HEK293 (cell line): ENCODE measurements around the gene FBXO45.

ENCODE experiments used
- CTCF ChIA-PET: fragments of 350-600 bp; formaldehyde crosslinking; extraction: SDS; loops from one replicate; lab custom pipeline; 2021; ENCODE audit warnings: antibody characterized with exemption; lab: Yijun Ruan, JAX
- POLR2A ChIA-PET: fragments of 300-600 bp; formaldehyde crosslinking; extraction: SDS; loops from one replicate; lab custom pipeline; 2020; ENCODE audit warnings: antibody characterized with exemption, inconsistent platforms; lab: Yijun Ruan, JAX
- H3K27ac ChIP-seq: fragments of 200-500 bp; sonication (Bioruptor generic); 2 replicates; pipeline ENCODE4 v1.5.1; 2014; ENCODE audit warnings: low read depth, low read length, control low read depth, inconsistent platforms; ENCODE audit errors: extremely low read depth
- H3K36me3 ChIP-seq, 2 experiments: fragments of 200-500 bp in 1 of 2; sonication (Bioruptor generic) in 1 of 2; 1 replicate in 1 of 2; 2 replicates in 1 of 2; pipeline ENCODE4 v1.5.1; 2014 to 2017; ENCODE audit warnings: inconsistent platforms in 2 of 2, low read length in 2 of 2; ENCODE audit not compliant: control insufficient read depth in 2 of 2, insufficient read depth in 1 of 2
- H3K4me1 ChIP-seq: fragments of 200-500 bp; sonication (Bioruptor generic); 2 replicates; pipeline ENCODE4 v1.5.1; 2014; ENCODE audit warnings: mild to moderate bottlenecking, low read length, inconsistent platforms; ENCODE audit not compliant: control insufficient read depth, insufficient read depth
- H3K4me3 ChIP-seq: 2 replicates; pipeline ENCODE4 v1.5.1; 2011; ENCODE audit warnings: low read depth, mild to moderate bottlenecking, control low read depth, low read length, moderate library complexity
- H3K9me3 ChIP-seq: fragments of 200-500 bp; sonication (Bioruptor generic); 2 replicates; pipeline ENCODE4 v1.5.1; 2014; ENCODE audit warnings: low read depth, low read length, inconsistent platforms; ENCODE audit not compliant: control insufficient read depth, insufficient read depth
- HOXC10 ChIP-seq: sonication (generic); formaldehyde crosslinking; IDR thresholded peaks from 2 replicates; pipeline ENCODE4 v1.8.1; 2023; ENCODE audit warnings: mild to moderate bottlenecking, missing genetic modification reagents
- IKZF3 ChIP-seq: fragments of 450-650 bp; IDR thresholded peaks from 2 replicates; pipeline ENCODE4 v1.5.0; 2018; ENCODE audit warnings: missing biosample characterization, mild to moderate bottlenecking, missing genetic modification characterization, moderate library complexity
- OVOL3 ChIP-seq: fragments of 450-650 bp; formaldehyde crosslinking; IDR thresholded peaks from 2 replicates; pipeline ENCODE4 v1.5.1; 2016; ENCODE audit warnings: missing biosample characterization, missing genetic modification characterization
- SCRT2 ChIP-seq: fragments of 450-650 bp; formaldehyde crosslinking; IDR thresholded peaks from 2 replicates; pipeline ENCODE4 v1.5.1; 2016; ENCODE audit warnings: missing biosample characterization, missing genetic modification characterization
- ZFP3 ChIP-seq: fragments of 450-650 bp; formaldehyde crosslinking; IDR thresholded peaks from 2 replicates; pipeline ENCODE4 v1.5.1; 2016; ENCODE audit warnings: low read depth, missing biosample characterization, missing genetic modification characterization
- ZNF169 ChIP-seq: fragments of 450-650 bp; formaldehyde crosslinking; IDR thresholded peaks from 2 replicates; pipeline ENCODE4 v1.5.1; 2016; ENCODE audit warnings: missing biosample characterization, missing genetic modification characterization
- ZNF184 ChIP-seq: fragments of 450-650 bp; IDR thresholded peaks from 2 replicates; pipeline ENCODE4 v1.5.1; 2018; ENCODE audit warnings: missing biosample characterization, mild to moderate bottlenecking, missing genetic modification characterization
- ZNF239 ChIP-seq: fragments of 450-650 bp; formaldehyde crosslinking; IDR thresholded peaks from 2 replicates; pipeline ENCODE4 v1.5.1; 2016; ENCODE audit warnings: missing biosample characterization, missing genetic modification characterization
- ZNF398 ChIP-seq: fragments of 450-650 bp; formaldehyde crosslinking; IDR thresholded peaks from 2 replicates; pipeline ENCODE4 v1.5.1; 2017; ENCODE audit warnings: missing biosample characterization, missing genetic modification characterization
- ZNF416 ChIP-seq: fragments of 450-650 bp; formaldehyde crosslinking; IDR thresholded peaks from 2 replicates; pipeline ENCODE4 v1.5.1; 2016; ENCODE audit warnings: missing biosample characterization, missing genetic modification characterization
- ZNF530 ChIP-seq: fragments of 450-650 bp; formaldehyde crosslinking; IDR thresholded peaks from 2 replicates; pipeline ENCODE4 v1.5.1; 2016; ENCODE audit warnings: low read depth, missing biosample characterization, missing genetic modification characterization
- ZNF544 ChIP-seq: fragments of 450-650 bp; formaldehyde crosslinking; IDR thresholded peaks from 2 replicates; pipeline ENCODE4 v1.5.0; 2017; ENCODE audit warnings: missing biosample characterization, missing genetic modification characterization
- ZNF548 ChIP-seq: fragments of 450-650 bp; formaldehyde crosslinking; IDR thresholded peaks from 2 replicates; pipeline ENCODE4 v1.5.1; 2016; ENCODE audit warnings: missing biosample characterization, missing genetic modification characterization
- ZNF549 ChIP-seq: fragments of 450-650 bp; IDR thresholded peaks from 2 replicates; pipeline ENCODE4 v1.5.1; 2018; ENCODE audit warnings: missing biosample characterization, missing genetic modification characterization, mild to moderate bottlenecking, inconsistent platforms, moderate library complexity
- ZNF560 ChIP-seq: fragments of 450-650 bp; formaldehyde crosslinking; IDR thresholded peaks from 2 replicates; pipeline ENCODE4 v1.5.1; 2017; ENCODE audit warnings: missing biosample characterization, missing genetic modification characterization, borderline replicate concordance
- ZNF596 ChIP-seq: fragments of 450-650 bp; IDR thresholded peaks from 2 replicates; pipeline ENCODE4 v1.5.0; 2018; ENCODE audit warnings: missing biosample characterization, mild to moderate bottlenecking, missing genetic modification characterization, moderate library complexity
- ZNF670 ChIP-seq: fragments of 450-650 bp; formaldehyde crosslinking; IDR thresholded peaks from 2 replicates; pipeline ENCODE4 v1.5.1; 2016; ENCODE audit warnings: missing biosample characterization, missing genetic modification characterization, low read depth
- ZNF830 ChIP-seq: fragments of 450-650 bp; IDR thresholded peaks from 2 replicates; pipeline ENCODE4 v1.5.0; 2018; ENCODE audit warnings: missing biosample characterization, missing genetic modification characterization, low read depth, mild to moderate bottlenecking, moderate library complexity
- ZSCAN23 ChIP-seq: fragments of 450-650 bp; formaldehyde crosslinking; IDR thresholded peaks from 2 replicates; pipeline ENCODE4 v1.5.1; 2016; ENCODE audit warnings: missing biosample characterization, missing genetic modification characterization
- TF ChIP-seq, protein P1 (sequence below): fragments of 450-650 bp; formaldehyde crosslinking; IDR thresholded peaks from 2 replicates; pipeline ENCODE4 v1.5.1; 2016; ENCODE audit warnings: missing biosample characterization, missing genetic modification characterization
- TF ChIP-seq, protein P2 (sequence below): fragments of 450-650 bp; IDR thresholded peaks from 2 replicates; pipeline ENCODE4 v1.5.1; 2018; ENCODE audit warnings: missing biosample characterization, mild to moderate bottlenecking, missing genetic modification characterization
- TF ChIP-seq, protein P3 (sequence below): fragments of 450-650 bp; formaldehyde crosslinking; IDR thresholded peaks from 2 replicates; pipeline ENCODE4 v1.5.1; 2016; ENCODE audit warnings: missing biosample characterization, missing genetic modification characterization, borderline replicate concordance
- TF ChIP-seq, protein P4 (sequence below): fragments of 450-650 bp; formaldehyde crosslinking; IDR thresholded peaks from 2 replicates; pipeline ENCODE4 v1.5.0; 2017; ENCODE audit warnings: missing biosample characterization, missing genetic modification characterization, borderline replicate concordance
- TF ChIP-seq, protein P5 (sequence below): fragments of 450-650 bp; formaldehyde crosslinking; IDR thresholded peaks from 2 replicates; pipeline ENCODE4 v1.5.1; 2016; ENCODE audit warnings: missing biosample characterization, missing genetic modification characterization, low read depth

The FBXO45 gene

DNA sequence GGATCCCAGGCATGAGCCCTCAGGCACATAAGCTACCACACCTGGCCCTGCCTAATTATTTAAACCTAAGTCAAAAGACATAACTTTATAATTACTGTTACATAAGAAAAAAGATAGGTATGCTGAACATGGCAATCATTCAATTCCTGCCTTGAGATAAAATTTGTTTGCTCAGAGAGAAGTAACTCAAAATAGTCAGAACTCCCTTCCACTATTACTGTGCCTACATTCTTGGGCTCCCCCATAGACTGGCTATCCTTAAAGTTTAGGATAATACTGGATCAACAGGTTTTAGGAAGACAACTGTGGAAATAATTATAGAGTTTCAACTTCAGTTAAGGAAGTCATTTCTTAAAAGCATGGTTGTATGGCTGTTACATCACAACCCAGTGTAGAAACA is 10.0 kb upstream of the FBXO45 start (continued):
- TF ChIP-seq, protein P1, sequence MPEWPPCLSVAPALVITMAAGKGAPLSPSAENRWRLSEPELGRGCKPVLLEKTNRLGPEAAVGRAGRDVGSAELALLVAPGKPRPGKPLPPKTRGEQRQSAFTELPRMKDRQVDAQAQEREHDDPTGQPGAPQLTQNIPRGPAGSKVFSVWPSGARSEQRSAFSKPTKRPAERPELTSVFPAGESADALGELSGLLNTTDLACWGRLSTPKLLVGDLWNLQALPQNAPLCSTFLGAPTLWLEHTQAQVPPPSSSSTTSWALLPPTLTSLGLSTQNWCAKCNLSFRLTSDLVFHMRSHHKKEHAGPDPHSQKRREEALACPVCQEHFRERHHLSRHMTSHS = no peak
- TF ChIP-seq ZNF239 (tag by site-specific recombination) (no peak), ZNF530 (tag by site-specific recombination) (no peak)

DNA sequence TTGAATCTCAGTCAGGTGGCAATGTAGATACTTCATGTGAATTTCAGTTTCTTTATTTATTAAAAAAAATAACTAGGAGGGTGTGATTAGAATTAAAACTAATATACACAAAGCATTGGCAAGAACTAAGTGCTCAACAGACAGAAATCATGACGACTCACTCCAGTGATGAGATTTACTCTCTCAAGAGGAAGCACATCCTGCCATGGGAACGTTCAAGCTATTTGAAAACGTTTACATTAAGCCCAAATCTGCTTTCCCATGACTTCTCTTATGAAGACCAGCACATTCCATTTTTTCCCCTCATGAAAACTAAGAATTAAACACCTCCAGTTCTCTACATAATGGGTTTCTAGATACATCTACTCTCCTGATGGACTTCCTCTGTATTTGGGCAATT is 8.6 kb upstream of the FBXO45 start:
- CTCF ChIA-PET = no interaction called here
- H3K4me3 ChIP-seq = no peak overlapping the region
- no peak overlapping the region for H3K27ac ChIP-seq
- H3K9me3 ChIP-seq = no peaks in the 10 kb centered on the region
- POLR2A ChIA-PET = no interaction called here
- TF ChIP-seq ZNF548 (tag by site-specific recombination) (no peak), IKZF3 (tag by site-specific recombination) (no peak), OVOL3 (no peak), ZNF549 (tag by site-specific recombination) (no peak), SCRT2 (tag by site-specific recombination) (no peak), HOXC10 (CRISPR knock-in tag) (no peak), ZNF596 (no peak), ZNF184 (tag by site-specific recombination) (no peak), ZNF560 (tag by site-specific recombination) (no peak), ZNF544 (tag by site-specific recombination) (no peak), ZNF670 (tag by site-specific recombination) (no peak), ZSCAN23 (tag by site-specific recombination) (no peak), ZNF398 (tag by site-specific recombination) (no peak)
- TF ChIP-seq, protein P2, sequence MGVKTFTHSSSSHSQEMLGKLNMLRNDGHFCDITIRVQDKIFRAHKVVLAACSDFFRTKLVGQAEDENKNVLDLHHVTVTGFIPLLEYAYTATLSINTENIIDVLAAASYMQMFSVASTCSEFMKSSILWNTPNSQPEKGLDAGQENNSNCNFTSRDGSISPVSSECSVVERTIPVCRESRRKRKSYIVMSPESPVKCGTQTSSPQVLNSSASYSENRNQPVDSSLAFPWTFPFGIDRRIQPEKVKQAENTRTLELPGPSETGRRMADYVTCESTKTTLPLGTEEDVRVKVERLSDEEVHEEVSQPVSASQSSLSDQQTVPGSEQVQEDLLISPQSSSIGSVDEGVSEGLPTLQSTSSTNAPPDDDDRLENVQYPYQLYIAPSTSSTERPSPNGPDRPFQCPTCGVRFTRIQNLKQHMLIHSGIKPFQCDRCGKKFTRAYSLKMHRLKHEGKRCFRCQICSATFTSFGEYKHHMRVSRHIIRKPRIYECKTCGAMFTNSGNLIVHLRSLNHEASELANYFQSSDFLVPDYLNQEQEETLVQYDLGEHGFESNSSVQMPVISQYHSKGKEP (tag by site-specific recombination) = no peak
- TF ChIP-seq, protein P3, sequence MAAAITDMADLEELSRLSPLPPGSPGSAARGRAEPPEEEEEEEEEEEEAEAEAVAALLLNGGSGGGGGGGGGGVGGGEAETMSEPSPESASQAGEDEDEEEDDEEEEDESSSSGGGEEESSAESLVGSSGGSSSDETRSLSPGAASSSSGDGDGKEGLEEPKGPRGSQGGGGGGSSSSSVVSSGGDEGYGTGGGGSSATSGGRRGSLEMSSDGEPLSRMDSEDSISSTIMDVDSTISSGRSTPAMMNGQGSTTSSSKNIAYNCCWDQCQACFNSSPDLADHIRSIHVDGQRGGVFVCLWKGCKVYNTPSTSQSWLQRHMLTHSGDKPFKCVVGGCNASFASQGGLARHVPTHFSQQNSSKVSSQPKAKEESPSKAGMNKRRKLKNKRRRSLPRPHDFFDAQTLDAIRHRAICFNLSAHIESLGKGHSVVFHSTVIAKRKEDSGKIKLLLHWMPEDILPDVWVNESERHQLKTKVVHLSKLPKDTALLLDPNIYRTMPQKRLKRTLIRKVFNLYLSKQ (tag by site-specific recombination) = no peak
- TF ChIP-seq, all 188 proteins: peak for 0
- no peaks in the 10 kb centered on the region for H3K4me1 ChIP-seq
- peaks cover 0 to 14% of the 10 kb centered on the region in 2 experiments; a peak in 2 of 3 replicates for H3K36me3 ChIP-seq

GRCh38 chr3:196563721-196564225 is 4.7 kb upstream of the FBXO45 start:
- Histone ChIP-seq H3K27ac (no peak overlapping the region), H3K4me1 (no peaks in the 10 kb centered on the region), H3K9me3 (no peaks in the 10 kb centered on the region), H3K36me3 (peaks cover 0 to 18% of the 10 kb centered on the region in 2 experiments; a peak in 1 of 3 replicates), H3K4me3 (no peak overlapping the region)
- ChIA-PET CTCF (no interaction called here), POLR2A (no interaction called here)
- TF ChIP-seq ZNF169 (no peak), ZFP3 (tag by site-specific recombination) (no peak), ZNF416 (no peak), ZNF830 (tag by site-specific recombination) (no peak)
- TF ChIP-seq, protein P4, sequence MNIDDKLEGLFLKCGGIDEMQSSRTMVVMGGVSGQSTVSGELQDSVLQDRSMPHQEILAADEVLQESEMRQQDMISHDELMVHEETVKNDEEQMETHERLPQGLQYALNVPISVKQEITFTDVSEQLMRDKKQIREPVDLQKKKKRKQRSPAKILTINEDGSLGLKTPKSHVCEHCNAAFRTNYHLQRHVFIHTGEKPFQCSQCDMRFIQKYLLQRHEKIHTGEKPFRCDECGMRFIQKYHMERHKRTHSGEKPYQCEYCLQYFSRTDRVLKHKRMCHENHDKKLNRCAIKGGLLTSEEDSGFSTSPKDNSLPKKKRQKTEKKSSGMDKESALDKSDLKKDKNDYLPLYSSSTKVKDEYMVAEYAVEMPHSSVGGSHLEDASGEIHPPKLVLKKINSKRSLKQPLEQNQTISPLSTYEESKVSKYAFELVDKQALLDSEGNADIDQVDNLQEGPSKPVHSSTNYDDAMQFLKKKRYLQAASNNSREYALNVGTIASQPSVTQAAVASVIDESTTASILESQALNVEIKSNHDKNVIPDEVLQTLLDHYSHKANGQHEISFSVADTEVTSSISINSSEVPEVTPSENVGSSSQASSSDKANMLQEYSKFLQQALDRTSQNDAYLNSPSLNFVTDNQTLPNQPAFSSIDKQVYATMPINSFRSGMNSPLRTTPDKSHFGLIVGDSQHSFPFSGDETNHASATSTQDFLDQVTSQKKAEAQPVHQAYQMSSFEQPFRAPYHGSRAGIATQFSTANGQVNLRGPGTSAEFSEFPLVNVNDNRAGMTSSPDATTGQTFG (tag by site-specific recombination) = no peak
- TF ChIP-seq, protein P5, sequence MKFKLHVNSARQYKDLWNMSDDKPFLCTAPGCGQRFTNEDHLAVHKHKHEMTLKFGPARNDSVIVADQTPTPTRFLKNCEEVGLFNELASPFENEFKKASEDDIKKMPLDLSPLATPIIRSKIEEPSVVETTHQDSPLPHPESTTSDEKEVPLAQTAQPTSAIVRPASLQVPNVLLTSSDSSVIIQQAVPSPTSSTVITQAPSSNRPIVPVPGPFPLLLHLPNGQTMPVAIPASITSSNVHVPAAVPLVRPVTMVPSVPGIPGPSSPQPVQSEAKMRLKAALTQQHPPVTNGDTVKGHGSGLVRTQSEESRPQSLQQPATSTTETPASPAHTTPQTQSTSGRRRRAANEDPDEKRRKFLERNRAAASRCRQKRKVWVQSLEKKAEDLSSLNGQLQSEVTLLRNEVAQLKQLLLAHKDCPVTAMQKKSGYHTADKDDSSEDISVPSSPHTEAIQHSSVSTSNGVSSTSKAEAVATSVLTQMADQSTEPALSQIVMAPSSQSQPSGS (tag by site-specific recombination) = no peak
